Endodermal cell (in vitro differentiated cells): ENCODE data around the gene HIBADH. TPM values are rescaled to one million over a fixed set of nuclear protein-coding genes. Genes with fewer than 3 reads are reported as not detected.

Experiments
- DNase-seq: peaks from one replicate; pipeline ENCODE4 v3.0.0-alpha.2; 2017
- H3K27ac ChIP-seq: 2 replicates; pipeline ENCODE4 v1.5.1; 2013; ENCODE audit warnings: mild to moderate bottlenecking, low read depth, low read length, moderate library complexity
- H3K27me3 ChIP-seq: 2 replicates; pipeline ENCODE4 v1.6.1; 2013; ENCODE audit warnings: mild to moderate bottlenecking, low read length, moderate library complexity; ENCODE audit not compliant: insufficient read depth, control insufficient read depth, poor library complexity, severe bottlenecking
- H3K36me3 ChIP-seq: 2 replicates; pipeline ENCODE4 v1.7.0; 2013; ENCODE audit warnings: mild to moderate bottlenecking, low read length, moderate library complexity; ENCODE audit not compliant: control insufficient read depth, insufficient read depth
- H3K4me1 ChIP-seq: one replicate; pipeline ENCODE4 v1.7.0; 2013; ENCODE audit warnings: low read length; ENCODE audit not compliant: control insufficient read depth, insufficient read depth
- H3K4me3 ChIP-seq: 2 replicates; pipeline ENCODE4 v1.5.1; 2013; ENCODE audit warnings: mild to moderate bottlenecking, low read length, moderate library complexity
- H3K9ac ChIP-seq: 2 replicates; pipeline ENCODE4 v1.6.1; 2013; ENCODE audit warnings: mild to moderate bottlenecking, low read length, moderate library complexity; ENCODE audit not compliant: poor library complexity, severe bottlenecking; ENCODE audit errors: extremely low read depth
- H3K9me3 ChIP-seq: 2 replicates; pipeline ENCODE4 v1.6.1; 2013; ENCODE audit warnings: mild to moderate bottlenecking, low read length, moderate library complexity; ENCODE audit not compliant: control insufficient read depth
- H3K27ac Mint-ChIP-seq: 2 replicates; pipeline ENCODE4 v1.8.0; 2020; ENCODE audit warnings: mixed read lengths
- H3K27me3 Mint-ChIP-seq: 2 replicates; pipeline ENCODE4 v1.8.0; 2021; ENCODE audit warnings: mild to moderate bottlenecking, mixed read lengths; ENCODE audit not compliant: insufficient read depth
- H3K36me3 Mint-ChIP-seq: 2 replicates; pipeline ENCODE4 v1.8.0; 2020; ENCODE audit warnings: low read depth, mixed read lengths
- H3K4me1 Mint-ChIP-seq: 2 replicates; pipeline ENCODE4 v1.8.0; 2020; ENCODE audit warnings: mixed read lengths
- H3K4me3 Mint-ChIP-seq: 2 replicates; pipeline ENCODE4 v1.8.0; 2020; ENCODE audit warnings: mild to moderate bottlenecking, moderate library complexity, mixed read lengths
- H3K9me3 Mint-ChIP-seq: 2 replicates; pipeline ENCODE4 v1.8.0; 2020; ENCODE audit warnings: mild to moderate bottlenecking, mixed read lengths
- CTCF ChIP-seq: fragments of 200-600 bp; sonication (generic); conservative IDR thresholded peaks from 2 replicates; pipeline ENCODE4 v1.5.0; 2021; ENCODE audit warnings: antibody characterized with exemption, mild to moderate bottlenecking
- WGBS, 2 experiments: methylation state at CpG; one replicate each; pipeline versions ENCODE4 v1.1.5 to v1.1.7; 2013; ENCODE audit warnings: missing lambda C conversion rate in 2 of 2, mixed read lengths in 1 of 2; ENCODE audit not compliant: insufficient coverage in 1 of 2, insufficient read length in 1 of 2; 5-methylcytosine and 5-hydroxymethylcytosine counted together
- total RNA-seq, 2 donors: library from RNA; stranded (reverse); fragmentation: NEBNext Ultra II Directional in 1 of 2; extraction: Animal tissue kit (Norgen Biotek cat#: 25700) in 1 of 2; gene quantifications; 2 replicates in 1 of 2; 3 replicates in 1 of 2; pipeline ENCODE4 v1.2.1, GENCODE V29; 2021

HIBADH gene
- total RNA-seq, 2 donors from 2014 or later: 48.3 to 78.1 TPM

- Mint-ChIP-seq H3K4me3 (no peak overlapping the region), H3K27me3 (no peaks in the 10 kb centered on the region), H3K36me3 (peaks cover 47% of the 10 kb centered on the region), H3K4me1 (peaks cover 6% of the 10 kb centered on the region), H3K27ac (no peak overlapping the region), H3K9me3 (no peaks in the 10 kb centered on the region)
- no peaks in the 10 kb centered on the region for H3K9me3 ChIP-seq
- WGBS, 2 experiments: 83 to 95% methylated on average over 1 to 4 of the region's 4 CpGs
- H3K36me3 ChIP-seq: peaks cover 4% of the 10 kb centered on the region
- no peak overlapping the region for H3K27ac ChIP-seq
- no peak overlapping the region for H3K9ac ChIP-seq
- no peak overlapping the region for H3K4me3 ChIP-seq
- DNase-seq: no peak
- no peaks in the 10 kb centered on the region for H3K4me1 ChIP-seq
- no peaks in the 10 kb centered on the region for H3K27me3 ChIP-seq
- TF ChIP-seq CTCF: no peak
Observed at GRCh38 chr7:27650283-27650682, 12.4 kb downstream of the HIBADH start.

GRCh38 chr7:27647489-27647888 lies 15.2 kb downstream of the HIBADH start:
- Histone ChIP-seq H3K27me3 (no peaks in the 10 kb centered on the region), H3K4me3 (no peak overlapping the region), H3K27ac (no peak overlapping the region), H3K4me1 (no peaks in the 10 kb centered on the region), H3K9me3 (no peaks in the 10 kb centered on the region), H3K36me3 (peaks cover 9% of the 10 kb centered on the region), H3K9ac (no peak overlapping the region)
- H3K36me3 Mint-ChIP-seq: peaks cover 55% of the 10 kb centered on the region
- no peak for TF ChIP-seq CTCF
- H3K4me3 Mint-ChIP-seq: no peak overlapping the region
- no peak overlapping the region for H3K27ac Mint-ChIP-seq
- H3K9me3 Mint-ChIP-seq: no peaks in the 10 kb centered on the region
- H3K27me3 Mint-ChIP-seq: no peaks in the 10 kb centered on the region
- DNase-seq: no peak
- 90 to 98% methylated on average over 1 of the region's 1 CpG for WGBS, 2 experiments
- H3K4me1 Mint-ChIP-seq: peaks cover 3% of the 10 kb centered on the region

- no peak overlapping the region for H3K9ac ChIP-seq
- H3K27me3 ChIP-seq: no peaks in the 10 kb centered on the region
- Mint-ChIP-seq H3K27ac (no peak overlapping the region), H3K36me3 (peaks cover 55% of the 10 kb centered on the region), H3K4me1 (peaks cover 7% of the 10 kb centered on the region), H3K4me3 (no peak overlapping the region), H3K9me3 (no peaks in the 10 kb centered on the region), H3K27me3 (no peaks in the 10 kb centered on the region)
- DNase-seq: no peak
- 92 to 96% methylated on average over 5 to 8 of the region's 9 CpGs for WGBS, 2 experiments
- H3K4me1 ChIP-seq: no peaks in the 10 kb centered on the region
- H3K36me3 ChIP-seq: peaks cover 9% of the 10 kb centered on the region
- no peak overlapping the region for H3K27ac ChIP-seq
- no peaks in the 10 kb centered on the region for H3K9me3 ChIP-seq
- TF ChIP-seq CTCF: no peak
- no peak overlapping the region for H3K4me3 ChIP-seq
Observed at GRCh38 chr7:27647046-27647445, 15.6 kb downstream of the HIBADH start.
